Bronchial epithelial cell (primary cell): ENCODE results near the gene EPS8L3. TPM values are rescaled to one million over a fixed set of nuclear protein-coding genes. Genes with fewer than 3 reads are reported as not detected.

Experiments
- DNase-seq: peaks from one replicate; pipeline ENCODE4 v3.0.0-alpha.2; 2010; ENCODE audit warnings: low read depth
- FAIRE-seq: peaks from 2 replicates; lab custom pipeline; 2011; peaks lifted over from hg19 to GRCh38; lab: Jason Lieb, UNC
- H3K27me3 ChIP-seq: 2 replicates; pipeline ENCODE4 v1.5.1; 2011; ENCODE audit warnings: low read length; ENCODE audit not compliant: control insufficient read depth, insufficient read depth
- H3K36me3 ChIP-seq: 2 replicates; pipeline ENCODE4 v1.5.1; 2011; ENCODE audit warnings: low read length; ENCODE audit not compliant: control insufficient read depth, insufficient read depth
- H3K4me3 ChIP-seq: 2 replicates; pipeline ENCODE4 v1.5.1; 2011; ENCODE audit warnings: mild to moderate bottlenecking, low read depth, low read length, control low read depth
- CTCF ChIP-seq: IDR thresholded peaks from 2 replicates; pipeline ENCODE4 v1.5.1; 2011; ENCODE audit warnings: mild to moderate bottlenecking, moderate library complexity, low read length, control low read depth, inconsistent platforms; ENCODE audit not compliant: insufficient read depth, severe bottlenecking
- total RNA-seq: library from RNA; depleted of rRNA; stranded (reverse); fragments of >200 nt; gene quantifications from 2 replicates; pipeline ENCODE4 v1.2.1, GENCODE V29; 2014

Gene EPS8L3
- total RNA-seq, 1 donor from 2014 or later: not detected

GRCh38 chr1:109773203-109773899, 9.6 kb upstream of the EPS8L3 start:
- Histone ChIP-seq H3K36me3 (no peaks in the 10 kb centered on the region), H3K27me3 (no peaks in the 10 kb centered on the region), H3K4me3 (no peak overlapping the region)
- peak; percentile 90 for TF ChIP-seq CTCF
- peak; percentile 7 for FAIRE-seq
- DNase-seq: peak; percentile 69

- DNase-seq (no peak), FAIRE-seq (no peak)
- H3K27me3 ChIP-seq: no peaks in the 10 kb centered on the region
- TF ChIP-seq CTCF: no peak
- H3K4me3 ChIP-seq: no peak overlapping the region
- no peaks in the 10 kb centered on the region for H3K36me3 ChIP-seq
Measured at GRCh38 chr1:109772658-109773202, 9.0 kb upstream of the EPS8L3 start.

GRCh38 chr1:109771712-109772657, 8.3 kb upstream of the EPS8L3 start:
- DNase-seq (no peak), FAIRE-seq (no peak)
- TF ChIP-seq CTCF: no peak
- H3K4me3 ChIP-seq: no peak overlapping the region
- H3K36me3 ChIP-seq: no peaks in the 10 kb centered on the region
- no peaks in the 10 kb centered on the region for H3K27me3 ChIP-seq

GRCh38 chr1:109770331-109771095, 6.8 kb upstream of the EPS8L3 start:
- no peak overlapping the region for H3K4me3 ChIP-seq
- no peak for DNase-seq
- TF ChIP-seq CTCF: no peak
- no peaks in the 10 kb centered on the region for H3K36me3 ChIP-seq
- FAIRE-seq: no peak
- no peaks in the 10 kb centered on the region for H3K27me3 ChIP-seq

GRCh38 chr1:109769330-109770078, 5.8 kb upstream of the EPS8L3 start:
- Histone ChIP-seq H3K4me3 (no peak overlapping the region), H3K36me3 (no peaks in the 10 kb centered on the region), H3K27me3 (no peaks in the 10 kb centered on the region)
- DNase-seq (peak; percentile 73), FAIRE-seq (no peak)
- TF ChIP-seq CTCF: no peak
